NT2/D1 (cell line): ENCODE measurements around the gene MRTO4.

ENCODE experiments used
- SUZ12 ChIP-seq: IDR thresholded peaks from 2 replicates; pipeline ENCODE4 v1.6.1; 2011; ENCODE audit not compliant: insufficient read length, insufficient read depth; ENCODE audit errors: extremely low read depth
- YY1 ChIP-seq: IDR thresholded peaks from 2 replicates; pipeline ENCODE4 v1.6.1; 2011; ENCODE audit not compliant: insufficient read length, insufficient read depth
- ZNF274 ChIP-seq: IDR thresholded peaks from 2 replicates; pipeline ENCODE4 v1.6.1; 2011; ENCODE audit warnings: mild to moderate bottlenecking, low read depth, low read length

GRCh38 chr1:19254416-19254815 is 2.8 kb downstream of the MRTO4 start:
- TF ChIP-seq SUZ12 (no peak), YY1 (no peak), ZNF274 (no peak)
